Keratinocyte (primary cell): ENCODE measurements around the gene PLXNB2.

Experiments
- EZH2 ChIP-seq: IDR thresholded peaks from one replicate; pipeline ENCODE4 v1.6.1; 2012; ENCODE audit warnings: inconsistent platforms, mild to moderate bottlenecking, low read length, moderate library complexity
- TF ChIP-seq, protein P1 (sequence below), 3 experiments: IDR thresholded peaks in 1 of 3; conservative IDR thresholded peaks in 1 of 3; optimal IDR thresholded peaks in 1 of 3; 2 replicates in 2 of 3; 3 replicates in 1 of 3; pipeline versions ENCODE3 to v1.5.1; 2011; ENCODE audit warnings: low read length in 3 of 3, mild to moderate bottlenecking in 3 of 3, moderate library complexity in 2 of 3, control low read depth in 1 of 3, inconsistent platforms in 1 of 3; ENCODE audit not compliant: insufficient read depth in 2 of 3; ENCODE audit errors: extremely low read depth in 1 of 3

DNA sequence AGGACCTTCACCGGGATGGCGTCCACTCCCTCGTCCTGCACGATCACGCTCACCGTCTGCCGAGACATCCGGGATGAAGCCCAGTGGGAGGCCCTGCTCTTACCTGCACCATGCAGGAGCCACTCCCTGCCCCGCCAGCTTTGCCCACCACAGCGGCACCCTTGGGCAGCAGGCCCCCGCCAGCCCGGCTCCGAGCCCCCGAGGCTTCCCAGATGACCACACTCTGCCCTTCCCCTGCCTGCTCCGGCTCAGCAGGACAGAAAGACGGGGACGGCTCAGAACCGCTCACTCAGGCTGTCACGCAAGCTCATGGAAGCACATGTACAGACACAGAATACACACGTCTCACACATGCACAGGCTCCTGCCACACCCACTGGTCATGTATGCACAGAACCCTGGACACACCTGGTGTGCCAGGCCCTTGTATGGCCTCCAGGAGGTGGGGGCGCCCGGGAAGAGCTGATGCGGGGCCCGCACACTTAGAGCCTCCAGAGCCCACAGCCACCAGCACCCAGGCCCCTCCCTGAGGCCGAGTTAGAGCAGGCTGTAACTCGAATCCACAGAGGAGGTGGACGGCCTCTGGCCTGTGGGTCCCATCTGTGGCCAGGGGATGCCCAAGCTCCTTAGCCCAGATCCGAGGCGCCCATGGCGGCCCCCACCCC is 28.4 kb downstream of the PLXNB2 start:
- TF ChIP-seq, protein P1, sequence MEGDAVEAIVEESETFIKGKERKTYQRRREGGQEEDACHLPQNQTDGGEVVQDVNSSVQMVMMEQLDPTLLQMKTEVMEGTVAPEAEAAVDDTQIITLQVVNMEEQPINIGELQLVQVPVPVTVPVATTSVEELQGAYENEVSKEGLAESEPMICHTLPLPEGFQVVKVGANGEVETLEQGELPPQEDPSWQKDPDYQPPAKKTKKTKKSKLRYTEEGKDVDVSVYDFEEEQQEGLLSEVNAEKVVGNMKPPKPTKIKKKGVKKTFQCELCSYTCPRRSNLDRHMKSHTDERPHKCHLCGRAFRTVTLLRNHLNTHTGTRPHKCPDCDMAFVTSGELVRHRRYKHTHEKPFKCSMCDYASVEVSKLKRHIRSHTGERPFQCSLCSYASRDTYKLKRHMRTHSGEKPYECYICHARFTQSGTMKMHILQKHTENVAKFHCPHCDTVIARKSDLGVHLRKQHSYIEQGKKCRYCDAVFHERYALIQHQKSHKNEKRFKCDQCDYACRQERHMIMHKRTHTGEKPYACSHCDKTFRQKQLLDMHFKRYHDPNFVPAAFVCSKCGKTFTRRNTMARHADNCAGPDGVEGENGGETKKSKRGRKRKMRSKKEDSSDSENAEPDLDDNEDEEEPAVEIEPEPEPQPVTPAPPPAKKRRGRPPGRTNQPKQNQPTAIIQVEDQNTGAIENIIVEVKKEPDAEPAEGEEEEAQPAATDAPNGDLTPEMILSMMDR (optimal IDR thresholded peaks at IDR 0.05 in 1 of 3, IDR thresholded peaks at IDR 0.05 in 1 of 3, conservative IDR thresholded peaks at IDR 0.05 in 1 of 3; ENCODE audit: extremely low read depth in 1 of 3, insufficient read depth in 2 of 3, low read length in 3 of 3): no peak
- no peak for TF ChIP-seq EZH2
